Cardiac fibroblast (primary cell): ENCODE data around the gene FNDC11.
"Not testable (repeated sequence)": the region's sequence is repeated elsewhere in the genome, so short reads cannot be mapped to it uniquely, and the experiment has no call there.

Source experiments
- DNase-seq, 2 donors: peaks; one replicate each; pipeline versions ENCODE4 v3.0.0 to v3.0.0-alpha.2; 2010; ENCODE audit warnings: low read depth in 2 of 2
- H3K4me3 ChIP-seq, 2 donors: replicated peaks in 1 of 2; 1 replicate in 1 of 2; 2 replicates in 1 of 2; pipeline ENCODE4 v1.5.1; 2011; ENCODE audit warnings: low read depth in 2 of 2, low read length in 2 of 2, mild to moderate bottlenecking in 2 of 2, moderate library complexity in 1 of 2
- CTCF ChIP-seq: IDR thresholded peaks from one replicate; pipeline ENCODE4 v1.5.1; 2011; ENCODE audit warnings: low read depth, mild to moderate bottlenecking, low read length, inconsistent platforms

The FNDC11 gene

DNA sequence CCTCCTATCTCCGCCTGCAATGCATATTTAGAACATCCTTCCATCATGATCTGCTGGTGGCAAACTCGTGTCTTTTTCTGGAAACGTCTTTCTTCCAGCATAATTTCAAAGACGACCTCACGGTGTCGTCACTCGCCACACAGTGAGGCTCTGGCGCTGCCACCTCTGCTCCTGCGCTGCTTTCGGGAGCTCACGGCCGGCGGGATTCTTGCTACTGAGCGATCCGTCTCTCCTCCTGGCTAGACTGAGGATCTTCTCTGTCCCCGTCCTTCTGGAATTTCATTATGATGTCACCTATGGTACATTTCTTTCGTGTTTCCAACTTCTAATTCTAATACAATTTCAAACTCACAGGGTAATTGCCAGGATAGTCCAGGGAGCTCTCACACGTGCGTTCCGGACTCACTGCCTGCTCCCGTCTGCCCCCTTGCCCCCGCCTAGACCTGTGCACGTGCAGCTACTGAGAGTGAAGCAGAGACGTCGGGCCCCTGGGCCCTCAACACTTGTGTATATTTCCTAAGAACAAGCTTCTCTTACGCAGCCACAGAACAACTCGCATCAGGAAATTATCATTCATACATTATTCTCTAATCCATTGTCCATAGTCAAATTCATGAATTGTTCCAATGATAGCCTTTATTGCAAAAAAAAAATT lies 45.6 kb downstream of the FNDC11 start:
- TF ChIP-seq CTCF, result no peak
- H3K4me3 ChIP-seq, result no peak overlapping the region
- DNase-seq, result no peak

DNA sequence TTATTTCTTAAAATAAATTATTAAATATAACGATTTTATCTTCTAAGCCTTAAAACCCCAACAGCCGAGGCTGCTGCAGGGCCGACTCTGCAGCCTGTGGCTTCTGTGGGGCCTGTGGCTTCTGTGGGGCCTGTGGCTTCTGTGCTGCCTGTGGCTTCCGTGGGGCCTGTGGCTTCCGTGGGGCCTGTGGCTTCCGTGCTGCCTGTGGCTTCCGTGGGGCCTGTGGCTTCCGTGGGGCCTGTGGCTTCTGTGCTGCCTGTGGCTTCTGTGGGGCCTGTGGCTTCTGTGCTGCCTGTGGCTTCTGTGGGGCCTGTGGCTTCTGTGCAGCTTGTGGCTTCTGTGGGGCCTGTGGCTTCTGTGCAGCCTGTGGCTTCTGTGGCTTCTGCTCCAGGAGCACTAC lies 47.7 kb downstream of the FNDC11 start:
- DNase-seq, H3K4me3 ChIP-seq: not testable (repeated sequence)

DNA sequence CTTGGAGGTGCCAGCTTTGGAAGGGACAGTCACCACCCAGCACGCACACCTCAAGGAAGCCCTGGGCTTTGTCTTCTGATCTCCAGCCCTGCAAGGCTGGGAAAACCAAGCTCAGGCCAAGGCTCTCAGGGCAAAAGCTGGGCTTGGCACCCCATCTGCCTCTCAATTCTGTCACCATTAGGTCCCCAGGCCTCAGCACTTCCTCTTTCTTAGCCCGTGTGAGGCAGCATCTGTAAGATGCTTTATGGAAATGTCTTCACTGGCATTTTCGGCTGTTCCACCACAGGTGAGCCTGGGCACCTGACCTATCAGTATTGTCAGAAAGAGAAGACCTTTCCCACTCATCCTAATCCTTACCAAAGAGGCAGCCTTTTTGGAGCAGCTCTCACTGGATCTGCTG lies 48.4 kb downstream of the FNDC11 start:
- no peak for DNase-seq
- no peak overlapping the region for H3K4me3 ChIP-seq
- TF ChIP-seq CTCF, result no peak
